IMR-90 (cell line): Measurements from ENCODE around the gene DSE. TPM values are rescaled to one million over a fixed set of nuclear protein-coding genes. Genes with fewer than 3 reads are reported as not detected.

Experiments used
- ATAC-seq: fragments of 200-7000 bp; cut with Tn5 transposase; 2 replicates; pipeline ENCODE4 v1.9.1; 2020; ENCODE audit warnings: low read depth, mild to moderate bottlenecking, moderate library complexity
- BruUV-seq: library from RNA; stranded (reverse); fragments of 400-500 nt; replicated peaks from 2 replicates; lab custom pipeline; 2021; lab: Mats Ljungman, UMichigan
- CTCF ChIA-PET: fragments of 300-600 bp; formaldehyde crosslinking; extraction: SDS; loops from one replicate; lab custom pipeline; 2021; ENCODE audit warnings: antibody characterized with exemption; lab: Yijun Ruan, JAX
- POLR2A ChIA-PET: fragments of 300-600 bp; sonication (Branson Sonifier 250); formaldehyde crosslinking; loops from one replicate; lab custom pipeline; 2022; ENCODE audit warnings: antibody characterized with exemption; ENCODE audit not compliant: unreplicated experiment; lab: Charles Lee
- DNase-seq: peaks from one replicate; pipeline ENCODE4 v3.0.0; 2013
- H2AFZ ChIP-seq: replicated peaks from 2 replicates; pipeline ENCODE3; 2013; ENCODE audit warnings: low read length, mild to moderate bottlenecking; ENCODE audit not compliant: poor library complexity
- H2AK5ac ChIP-seq: 2 replicates; pipeline ENCODE4 v1.6.1; 2013; ENCODE audit warnings: low read depth, low read length, inconsistent platforms
- H2AK9ac ChIP-seq: replicated peaks from 2 replicates; pipeline ENCODE3; 2013; ENCODE audit warnings: mild to moderate bottlenecking, low read depth, low read length, moderate library complexity; ENCODE audit not compliant: poor library complexity
- H2BK120ac ChIP-seq: 2 replicates; pipeline ENCODE4 v1.6.1; 2013; ENCODE audit warnings: low read depth, low read length, inconsistent platforms
- H2BK15ac ChIP-seq: 3 replicates; pipeline ENCODE4 v1.6.1; 2013; ENCODE audit warnings: low read depth, low read length, inconsistent platforms
- H2BK20ac ChIP-seq: 2 replicates; pipeline ENCODE4 v1.6.1; 2013; ENCODE audit warnings: low read depth, mild to moderate bottlenecking, inconsistent platforms, low read length, moderate library complexity
- H2BK5ac ChIP-seq: 2 replicates; pipeline ENCODE4 v1.6.1; 2013; ENCODE audit warnings: mild to moderate bottlenecking, low read depth, low read length, inconsistent platforms; ENCODE audit not compliant: poor library complexity, severe bottlenecking
- H3K14ac ChIP-seq: replicated peaks from 2 replicates; pipeline ENCODE4 v1.6.1; 2013; ENCODE audit warnings: low read depth, low read length, inconsistent platforms
- H3K18ac ChIP-seq: 2 replicates; pipeline ENCODE4 v1.6.1; 2013; ENCODE audit warnings: low read depth, low read length, control low read depth
- H3K23ac ChIP-seq: 2 replicates; pipeline ENCODE4 v1.6.1; 2013; ENCODE audit warnings: low read depth, low read length, inconsistent platforms
- H3K27ac ChIP-seq: 2 replicates; pipeline ENCODE4 v1.5.1; 2013; ENCODE audit warnings: mild to moderate bottlenecking, control low read depth, low read length; ENCODE audit not compliant: insufficient read depth
- H3K27me3 ChIP-seq: 2 replicates; pipeline ENCODE4 v1.6.1; 2013; ENCODE audit warnings: low read length; ENCODE audit not compliant: control insufficient read depth, insufficient read depth
- H3K36me3 ChIP-seq: 2 replicates; pipeline ENCODE4 v1.6.1; 2013; ENCODE audit warnings: low read length, mixed read lengths; ENCODE audit not compliant: control insufficient read depth, insufficient read depth
- H3K4ac ChIP-seq: 2 replicates; pipeline ENCODE4 v1.6.1; 2013; ENCODE audit warnings: low read depth, low read length, inconsistent platforms
- H3K4me1 ChIP-seq: 2 replicates; pipeline ENCODE4 v1.6.1; 2013; ENCODE audit warnings: low read length, mixed read lengths; ENCODE audit not compliant: control insufficient read depth, insufficient read depth
- H3K4me2 ChIP-seq: 2 replicates; pipeline ENCODE4 v1.6.1; 2013; ENCODE audit warnings: low read depth, mild to moderate bottlenecking, control low read depth, low read length, moderate library complexity
- H3K4me3 ChIP-seq: 2 replicates; pipeline ENCODE4 v1.5.1; 2013; ENCODE audit warnings: low read depth, mild to moderate bottlenecking, control low read depth, low read length, moderate library complexity; ENCODE audit not compliant: insufficient read depth
- H3K56ac ChIP-seq: 2 replicates; pipeline ENCODE4 v1.6.1; 2013; ENCODE audit warnings: low read length, inconsistent platforms; ENCODE audit not compliant: insufficient read depth; ENCODE audit errors: extremely low read depth
- H3K79me1 ChIP-seq, 2 experiments: 2 replicates each; pipeline ENCODE4 v1.6.1; 2013; ENCODE audit warnings: low read length in 2 of 2, inconsistent platforms in 1 of 2, low read depth in 1 of 2
- H3K9ac ChIP-seq: 2 replicates; pipeline ENCODE4 v1.6.1; 2013; ENCODE audit warnings: low read depth, low read length, control low read depth
- H3K9me1 ChIP-seq: 2 replicates; pipeline ENCODE4 v1.6.1; 2013; ENCODE audit warnings: low read length, inconsistent platforms; ENCODE audit not compliant: insufficient read depth
- H3K9me3 ChIP-seq: 2 replicates; pipeline ENCODE4 v1.6.1; 2013; ENCODE audit warnings: low read length; ENCODE audit not compliant: control insufficient read depth, insufficient read depth
- H4K20me1 ChIP-seq: 2 replicates; pipeline ENCODE4 v1.6.1; 2013; ENCODE audit warnings: low read length, inconsistent platforms; ENCODE audit not compliant: insufficient read depth
- H4K5ac ChIP-seq: 2 replicates; pipeline ENCODE4 v1.6.1; 2013; ENCODE audit warnings: mild to moderate bottlenecking, low read depth, low read length, control low read depth
- H4K8ac ChIP-seq, 2 experiments: 2 replicates each; pipeline ENCODE4 v1.6.1; 2013; ENCODE audit warnings: low read depth in 2 of 2, low read length in 2 of 2, control low read depth in 1 of 2, inconsistent platforms in 1 of 2
- H4K91ac ChIP-seq: 2 replicates; pipeline ENCODE4 v1.6.1; 2013; ENCODE audit warnings: low read depth, low read length, inconsistent platforms; ENCODE audit not compliant: insufficient read depth
- BHLHE40 ChIP-seq: fragments of 150-350 bp; IDR thresholded peaks from 2 replicates; pipeline ENCODE4 v1.6.1; 2016; ENCODE audit warnings: mild to moderate bottlenecking, low read depth, low read length
- CEBPB ChIP-seq: IDR thresholded peaks from 2 replicates; pipeline ENCODE4 v1.6.1; 2012; ENCODE audit warnings: low read depth, low read length, improper control_type of control experiment
- CHD1 ChIP-seq: IDR thresholded peaks from 2 replicates; pipeline ENCODE4 v1.6.1; 2012; ENCODE audit warnings: low read depth, low read length, improper control_type of control experiment
- CTCF ChIP-seq: conservative IDR thresholded peaks from 2 replicates; pipeline ENCODE4 v1.5.1; 2012; ENCODE audit warnings: mild to moderate bottlenecking, low read depth, low read length, improper control_type of control experiment
- ELK1 ChIP-seq: fragments of 150-350 bp; IDR thresholded peaks from 2 replicates; pipeline ENCODE4 v1.6.1; 2016; ENCODE audit warnings: low read depth, mild to moderate bottlenecking, low read length, moderate library complexity, borderline replicate concordance
- FOS ChIP-seq: fragments of 150-350 bp; IDR thresholded peaks from 2 replicates; pipeline ENCODE4 v1.6.1; 2016; ENCODE audit warnings: low read depth, low read length
- MAFK ChIP-seq: IDR thresholded peaks from 2 replicates; pipeline ENCODE4 v1.6.1; 2012; ENCODE audit warnings: low read depth, low read length, improper control_type of control experiment
- MAZ ChIP-seq: IDR thresholded peaks from 2 replicates; pipeline ENCODE4 v1.6.1; 2012; ENCODE audit warnings: low read depth, mild to moderate bottlenecking, low read length, improper control_type of control experiment, moderate library complexity, borderline replicate concordance
- MXI1 ChIP-seq: IDR thresholded peaks from 2 replicates; pipeline ENCODE4 v1.6.1; 2012; ENCODE audit warnings: low read depth, mild to moderate bottlenecking, low read length, moderate library complexity, borderline replicate concordance
- NFE2L2 ChIP-seq: fragments of 150-350 bp; IDR thresholded peaks from 2 replicates; pipeline ENCODE4 v1.6.1; 2016; ENCODE audit warnings: low read depth, mild to moderate bottlenecking, low read length
- POLR2A ChIP-seq: IDR thresholded peaks from 2 replicates; pipeline ENCODE4 v1.6.1; 2012; ENCODE audit warnings: mild to moderate bottlenecking, low read depth, low read length
- RAD21 ChIP-seq: IDR thresholded peaks from 2 replicates; pipeline ENCODE4 v1.6.1; 2012; ENCODE audit warnings: low read length, improper control_type of control experiment
- RCOR1 ChIP-seq: IDR thresholded peaks from 2 replicates; pipeline ENCODE4 v1.6.1; 2012; ENCODE audit warnings: mild to moderate bottlenecking, low read length, improper control_type of control experiment; ENCODE audit not compliant: insufficient replicate concordance
- RFX5 ChIP-seq: IDR thresholded peaks from 2 replicates; pipeline ENCODE4 v1.8.0; 2012; ENCODE audit warnings: low read depth, mild to moderate bottlenecking, low read length, moderate library complexity
- SMC3 ChIP-seq: fragments of 150-350 bp; IDR thresholded peaks from 2 replicates; pipeline ENCODE4 v1.6.1; 2016; ENCODE audit warnings: low read depth, mild to moderate bottlenecking, antibody characterized with exemption, low read length, moderate library complexity
- USF2 ChIP-seq: fragments of 150-350 bp; IDR thresholded peaks from 2 replicates; pipeline ENCODE4 v1.6.1; 2017; ENCODE audit warnings: mild to moderate bottlenecking, antibody characterized with exemption, low read length, low read depth
- WGBS, 2 experiments: methylation state at CpG; one replicate each; pipeline versions ENCODE4 v1.1.5 to v1.1.7; 2013; ENCODE audit warnings: missing lambda C conversion rate in 2 of 2; ENCODE audit not compliant: insufficient read length in 1 of 2; ENCODE audit errors: extremely low coverage in 2 of 2; 5-methylcytosine and 5-hydroxymethylcytosine counted together
- dilution Hi-C: fragments of 300-500 bp; cut with HindIII; formaldehyde crosslinking; loops from one replicate; pipeline ENCODE4 v1.14.3; 2018; ENCODE audit warnings: low sequenced_read_pairs; ENCODE audit not compliant: unreplicated experiment
- in situ Hi-C: fragments of 300-500 bp; cut with MboI; formaldehyde crosslinking; loops from 3 replicates; pipeline ENCODE4 v1.14.3; 2019; ENCODE audit warnings: low sequenced_read_pairs, inconsistent platforms, mixed read lengths
- intact Hi-C: fragments of 100-400 bp; cut with micrococcal nuclease; formaldehyde crosslinking; loops from 2 replicates; pipeline ENCODE4 v1.10.0; 2022
- polyA plus RNA-seq, 3 experiments: library from polyadenylated mRNA; depleted of rRNA; stranded (reverse); fragments of >200 nt; gene quantifications; 2 replicates each; pipeline ENCODE4 v1.2.3, GENCODE V29; 2012; ENCODE audit warnings: low replicate concordance in 1 of 3
- total RNA-seq: library from RNA; depleted of rRNA; stranded (reverse); fragments of >200 nt; gene quantifications from 2 replicates; pipeline ENCODE4 v1.2.3, GENCODE V29; 2012

Gene DSE
- total and polyA plus RNA-seq, 2 of the 4 experiments (the other 2 are of a cell fraction): 48.0 to 154 TPM

- intact Hi-C loops (no loop called here), in situ Hi-C loops (no loop called here), dilution Hi-C loops (no loop called here)
- H2AK5ac ChIP-seq: peak overlapping the region; percentile 28
- ATAC-seq: no peak
- H4K91ac ChIP-seq: no peak overlapping the region
- no peak overlapping the region for H2AK9ac ChIP-seq
- no peak overlapping the region for H2BK15ac ChIP-seq
- 95% methylated on average over 2 of the region's 3 CpGs; no CpG with 5 or more reads in 1 of the 2 experiments for WGBS, 2 experiments
- peaks cover 12% of the 10 kb centered on the region for H3K9me1 ChIP-seq
- H4K5ac ChIP-seq: peak overlapping the region; percentile 28; the same call in 1 of the 2 replicates
- H3K14ac ChIP-seq: no peak overlapping the region
- no peak overlapping the region for H3K27ac ChIP-seq
- ChIA-PET CTCF (no interaction called here), POLR2A (no interaction called here)
- TF ChIP-seq RAD21: no peak
- no peak for TF ChIP-seq NFE2L2
- TF ChIP-seq RFX5: no peak
- TF ChIP-seq MXI1: no peak
- TF ChIP-seq USF2: no peak
- no peak for TF ChIP-seq MAFK
- no peak for TF ChIP-seq CTCF
- TF ChIP-seq CEBPB: no peak
- no peak for TF ChIP-seq POLR2A
- TF ChIP-seq BHLHE40: no peak
- TF ChIP-seq MAZ: no peak
- no peak for TF ChIP-seq CHD1
- no peak for TF ChIP-seq SMC3
- no peak for TF ChIP-seq FOS
- no peak for TF ChIP-seq RCOR1
- no peak for TF ChIP-seq ELK1
- 0 out of 2 replicates have a peak overlapping the region, but pooled peaks have one; percentile 12 for H3K18ac ChIP-seq
- no peak overlapping the region for H3K4ac ChIP-seq
- H3K27me3 ChIP-seq: no peaks in the 10 kb centered on the region
- H4K8ac ChIP-seq: no peak overlapping the region
- peaks cover 46 to 68% of the 10 kb centered on the region in 2 experiments for H3K79me1 ChIP-seq
- H3K9ac ChIP-seq: no peak overlapping the region
- BruUV-seq: no TSS peak
- no peak overlapping the region for H2AFZ ChIP-seq
- H3K36me3 ChIP-seq: peaks cover 4% of the 10 kb centered on the region
- H2BK5ac ChIP-seq: no peak overlapping the region
- H3K4me1 ChIP-seq: peaks cover 12% of the 10 kb centered on the region
- H3K23ac ChIP-seq: peak overlapping the region; percentile 52; the same call in 1 of the 2 replicates
- no peak overlapping the region for H3K56ac ChIP-seq
- no peak overlapping the region for H3K4me2 ChIP-seq
- no peaks in the 10 kb centered on the region for H3K9me3 ChIP-seq
- no peak overlapping the region for H2BK20ac ChIP-seq
- peaks cover 3% of the 10 kb centered on the region; the same call in 1 of the 2 replicates for H4K20me1 ChIP-seq
- no peak overlapping the region for H2BK120ac ChIP-seq
- DNase-seq: no peak
- H3K4me3 ChIP-seq: no peak overlapping the region
These were observed 39.0 kb downstream of the DSE start for GRCh38 chr6:116409756-116410155.
